Body of pancreas (tissue), 4 donors: Measurements from ENCODE around the gene CNGB1. TPM values are rescaled to one million over a fixed set of nuclear protein-coding genes. Genes with fewer than 3 reads are reported as not detected.

Experiments
- ATAC-seq: fragments of 150-250 bp; one replicate; pipeline ENCODE4 v1.9.1; 2016
- DNase-seq, 4 donors: peaks; one replicate each; pipeline ENCODE4 v3.0.0-alpha.2; 2019
- H3K27ac ChIP-seq, 4 donors: fragments of 200-600 bp; sonication (generic); 1 replicate in 3 of 4; 2 replicates in 1 of 4; pipeline versions ENCODE4 v1.5.1 to v1.6.1; 2016 to 2019; ENCODE audit warnings: mild to moderate bottlenecking in 1 of 4, mixed read lengths in 1 of 4, moderate library complexity in 1 of 4
- H3K27me3 ChIP-seq, 2 donors: fragments of 200-600 bp; sonication (generic); one replicate each; pipeline ENCODE4 v1.6.0; 2016; ENCODE audit warnings: mild to moderate bottlenecking in 1 of 2
- H3K36me3 ChIP-seq, 2 donors: fragments of 200-600 bp; sonication (generic); replicated peaks in 1 of 2; 2 replicates each; pipeline ENCODE4 v1.5.1; 2016; ENCODE audit warnings: low read depth in 2 of 2; ENCODE audit not compliant: insufficient read depth in 1 of 2
- H3K4me1 ChIP-seq: fragments of 200-600 bp; sonication (generic); one replicate; pipeline ENCODE4 v1.6.0; 2016
- H3K4me3 ChIP-seq, 2 donors: fragments of 200-600 bp; sonication (generic); 1 replicate in 1 of 2; 2 replicates in 1 of 2; pipeline ENCODE4 v1.5.1; 2016 to 2019
- H3K9me3 ChIP-seq, 3 donors: fragments of 200-600 bp; sonication (generic); 1 replicate in 2 of 3; 2 replicates in 1 of 3; pipeline ENCODE4 v1.5.1; 2016
- POLR2A ChIP-seq, 3 donors: fragments of 450-650 bp; IDR thresholded peaks; one replicate each; pipeline ENCODE4 v1.6.1; 2016; ENCODE audit warnings: antibody characterized with exemption in 3 of 3, mild to moderate bottlenecking in 2 of 3
- WGBS, 2 donors: methylation state at CpG; one replicate each; pipeline ENCODE4 v1.1.5; 2017; 5-methylcytosine and 5-hydroxymethylcytosine counted together
- intact Hi-C: fragments of 100-400 bp; cut with DNase I; formaldehyde crosslinking; loops from one replicate; pipeline ENCODE4 v1.15.1; 2023
- total RNA-seq, 2 donors: library from RNA; depleted of rRNA; stranded (reverse); fragments of >200 nt; gene quantifications; one replicate each; pipeline ENCODE4 v1.1.0, GENCODE V29; 2016
- TF ChIP-seq, protein P1 (sequence below), 7 experiments: fragments of 450-650 bp in 4 of 7; fragments of 200-600 bp in 3 of 7; sonication (generic) in 3 of 7; IDR thresholded peaks; one replicate each; pipeline ENCODE4 v1.5.1; 2016 to 2019; ENCODE audit warnings: antibody characterized with exemption in 7 of 7

The CNGB1 gene
- total RNA-seq, 2 donors from 2014 or later = not detected

DNA sequence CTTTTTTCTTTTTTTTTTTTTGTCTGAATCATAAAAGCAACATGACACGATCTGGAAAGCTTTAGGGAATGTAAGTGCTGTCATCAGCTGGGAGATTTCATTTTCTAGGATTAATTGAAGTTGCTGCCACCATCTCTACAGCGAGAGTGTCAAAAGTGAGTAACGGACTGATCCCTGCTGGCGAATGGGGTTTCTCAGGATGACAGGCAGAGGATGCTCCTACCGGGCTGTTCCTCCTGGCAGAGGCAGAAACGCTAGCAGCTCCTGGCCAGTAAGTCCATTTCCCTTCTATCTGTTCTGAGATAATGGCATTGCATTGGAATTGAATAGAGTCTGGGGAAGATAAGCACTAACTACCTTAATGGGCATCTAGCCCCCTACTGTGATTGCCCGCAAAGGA is 88.1 kb downstream of the CNGB1 start:
- Histone ChIP-seq H3K36me3 (no peaks in the 10 kb centered on the region), H3K27ac (no peak overlapping the region), H3K27me3 (no peaks in the 10 kb centered on the region), H3K9me3 (no peaks in the 10 kb centered on the region), H3K4me3 (no peak overlapping the region), H3K4me1 (no peaks in the 10 kb centered on the region)
- no peak for ATAC-seq
- no peak for TF ChIP-seq POLR2A (IDR thresholded peaks at IDR 0.05)
- TF ChIP-seq, protein P1, sequence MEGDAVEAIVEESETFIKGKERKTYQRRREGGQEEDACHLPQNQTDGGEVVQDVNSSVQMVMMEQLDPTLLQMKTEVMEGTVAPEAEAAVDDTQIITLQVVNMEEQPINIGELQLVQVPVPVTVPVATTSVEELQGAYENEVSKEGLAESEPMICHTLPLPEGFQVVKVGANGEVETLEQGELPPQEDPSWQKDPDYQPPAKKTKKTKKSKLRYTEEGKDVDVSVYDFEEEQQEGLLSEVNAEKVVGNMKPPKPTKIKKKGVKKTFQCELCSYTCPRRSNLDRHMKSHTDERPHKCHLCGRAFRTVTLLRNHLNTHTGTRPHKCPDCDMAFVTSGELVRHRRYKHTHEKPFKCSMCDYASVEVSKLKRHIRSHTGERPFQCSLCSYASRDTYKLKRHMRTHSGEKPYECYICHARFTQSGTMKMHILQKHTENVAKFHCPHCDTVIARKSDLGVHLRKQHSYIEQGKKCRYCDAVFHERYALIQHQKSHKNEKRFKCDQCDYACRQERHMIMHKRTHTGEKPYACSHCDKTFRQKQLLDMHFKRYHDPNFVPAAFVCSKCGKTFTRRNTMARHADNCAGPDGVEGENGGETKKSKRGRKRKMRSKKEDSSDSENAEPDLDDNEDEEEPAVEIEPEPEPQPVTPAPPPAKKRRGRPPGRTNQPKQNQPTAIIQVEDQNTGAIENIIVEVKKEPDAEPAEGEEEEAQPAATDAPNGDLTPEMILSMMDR (IDR thresholded peaks at IDR 0.05) = no peak
- DNase-seq = no peak
- 59 to 78% methylated on average over 7 of the region's 7 CpGs for WGBS, 2 donors
- intact Hi-C loops = no loop called here

GRCh38 chr16:57882206-57882605 is 88.7 kb downstream of the CNGB1 start:
- no peak for ATAC-seq
- Histone ChIP-seq H3K4me1 (no peaks in the 10 kb centered on the region), H3K36me3 (no peaks in the 10 kb centered on the region), H3K27me3 (no peaks in the 10 kb centered on the region), H3K27ac (no peak overlapping the region), H3K9me3 (no peaks in the 10 kb centered on the region), H3K4me3 (no peak overlapping the region)
- 60 to 69% methylated on average over 2 of the region's 2 CpGs for WGBS, 2 donors
- DNase-seq = no peak
- intact Hi-C loops = no loop called here
- no peak for TF ChIP-seq POLR2A (IDR thresholded peaks at IDR 0.05)
- TF ChIP-seq, protein P1 (IDR thresholded peaks at IDR 0.05) = no peak

DNA sequence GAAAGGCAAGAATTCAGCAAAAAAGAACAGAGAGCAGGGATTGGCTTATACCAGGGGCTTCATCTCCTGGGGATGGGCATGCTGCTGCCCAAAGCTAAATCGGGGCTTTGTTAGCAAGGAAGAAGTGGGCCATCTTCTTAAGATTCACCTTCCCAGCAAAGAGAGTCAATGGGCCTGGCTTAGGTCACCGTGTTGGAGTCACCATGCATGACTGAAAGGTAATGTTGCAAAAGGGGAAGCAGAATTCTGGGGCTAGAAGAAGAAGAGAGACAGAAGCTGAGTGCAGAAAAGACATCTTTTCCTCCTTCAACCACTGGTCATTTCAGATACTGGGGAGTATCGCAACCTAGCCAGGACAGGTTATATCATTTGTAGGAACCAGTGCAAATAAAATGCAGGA is 92.3 kb downstream of the CNGB1 start:
- no peak overlapping the region for H3K27ac ChIP-seq
- H3K36me3 ChIP-seq = no peaks in the 10 kb centered on the region
- TF ChIP-seq, protein P1 (IDR thresholded peaks at IDR 0.05) = no peak
- no peak for TF ChIP-seq POLR2A (IDR thresholded peaks at IDR 0.05)
- no peak overlapping the region for H3K4me3 ChIP-seq
- intact Hi-C loops = no loop called here
- 81 to 86% methylated on average over 3 of the region's 3 CpGs for WGBS, 2 donors
- DNase-seq (no peak), ATAC-seq (no peak)
- no peaks in the 10 kb centered on the region for H3K27me3 ChIP-seq
- H3K4me1 ChIP-seq = no peaks in the 10 kb centered on the region
- no peaks in the 10 kb centered on the region for H3K9me3 ChIP-seq

- no peak overlapping the region for H3K27ac ChIP-seq
- TF ChIP-seq POLR2A (IDR thresholded peaks at IDR 0.05) = no peak
- TF ChIP-seq, protein P1 (IDR thresholded peaks at IDR 0.05) = no peak
- H3K4me1 ChIP-seq = no peaks in the 10 kb centered on the region
- H3K36me3 ChIP-seq = no peaks in the 10 kb centered on the region
- no peak for DNase-seq
- no peak for ATAC-seq
- H3K9me3 ChIP-seq = no peaks in the 10 kb centered on the region
- H3K27me3 ChIP-seq = no peaks in the 10 kb centered on the region
- intact Hi-C loops = no loop called here
- 68 to 77% methylated on average over 4 of the region's 4 CpGs for WGBS, 2 donors
- no peak overlapping the region for H3K4me3 ChIP-seq
Observed at GRCh38 chr16:57876210-57876609, 94.7 kb downstream of the CNGB1 start.

- Histone ChIP-seq H3K36me3 (no peaks in the 10 kb centered on the region), H3K4me3 (no peak overlapping the region), H3K4me1 (no peaks in the 10 kb centered on the region), H3K27me3 (no peaks in the 10 kb centered on the region), H3K9me3 (no peaks in the 10 kb centered on the region), H3K27ac (no peak overlapping the region)
- DNase-seq (no peak), ATAC-seq (no peak)
- TF ChIP-seq POLR2A (IDR thresholded peaks at IDR 0.05) = no peak
- TF ChIP-seq, protein P1 (IDR thresholded peaks at IDR 0.05) = no peak
- 76 to 78% methylated on average over 5 of the region's 5 CpGs for WGBS, 2 donors
- intact Hi-C loops = no loop called here
Observed at GRCh38 chr16:57875347-57875746, 95.6 kb downstream of the CNGB1 start.
